ENCODE measurements around the gene IMMP2L. TPM values are rescaled to one million over a fixed set of nuclear protein-coding genes. Genes with fewer than 3 reads are reported as not detected.

IMMP2L gene
- total and polyA plus RNA-seq, 2 of the 4 experiments (the other 2 are of a cell fraction), result 5.8 to 9.3 TPM

DNA sequence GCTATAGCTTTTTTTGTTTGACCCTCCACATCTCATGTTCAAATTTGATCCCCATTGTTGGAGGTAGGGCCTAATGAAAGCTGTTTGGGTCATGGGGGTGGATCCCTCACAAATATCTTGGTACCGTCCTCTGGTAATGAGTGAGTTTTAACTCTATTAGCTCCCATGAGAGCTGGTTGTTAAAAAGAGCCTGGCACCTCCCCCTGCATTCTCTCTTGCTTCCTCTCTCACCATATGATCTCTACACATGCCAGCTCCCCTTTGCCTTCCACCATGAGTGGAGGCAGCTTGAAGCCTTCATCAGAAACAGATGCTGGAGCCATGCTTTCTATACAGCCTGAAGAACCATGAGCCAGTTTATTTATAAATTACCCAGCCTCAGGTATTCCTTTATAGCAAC, 43.0 kb upstream of the IMMP2L start:
- Histone ChIP-seq H2BK20ac (ENCODE audit: low read depth, low read length) (no peak overlapping the region), H2BK120ac (ENCODE audit: low read depth, low read length) (no peak overlapping the region), H4K91ac (ENCODE audit: insufficient read depth, low read depth, low read length) (no peak overlapping the region), H3K56ac (ENCODE audit: extremely low read depth, insufficient read depth, low read length) (no peak overlapping the region), H3K9me3 (ENCODE audit: control insufficient read depth, insufficient read depth, low read length) (no peaks in the 10 kb centered on the region), H2BK15ac (ENCODE audit: low read depth, low read length) (no peak overlapping the region), H2AFZ (replicated peaks; ENCODE audit: low read length, poor library complexity) (no peak overlapping the region), H4K8ac (ENCODE audit: low read depth in 2 of 2, low read length in 2 of 2) (no peak overlapping the region), H3K9me1 (ENCODE audit: insufficient read depth, low read length) (no peaks in the 10 kb centered on the region), H3K27ac (ENCODE audit: insufficient read depth, low read length) (no peak overlapping the region), H3K36me3 (ENCODE audit: control insufficient read depth, insufficient read depth, low read length) (no peaks in the 10 kb centered on the region), H3K23ac (ENCODE audit: low read depth, low read length) (no peak overlapping the region), H3K18ac (ENCODE audit: low read depth, low read length) (no peak overlapping the region), H3K4me2 (ENCODE audit: low read depth, low read length) (no peak overlapping the region), H3K9ac (ENCODE audit: low read depth, low read length) (no peak overlapping the region), H2AK9ac (replicated peaks; ENCODE audit: low read depth, low read length, poor library complexity) (no peak overlapping the region), H3K14ac (replicated peaks; ENCODE audit: low read depth, low read length) (no peak overlapping the region), H3K27me3 (ENCODE audit: control insufficient read depth, insufficient read depth, low read length) (no peaks in the 10 kb centered on the region), H3K4me3 (ENCODE audit: insufficient read depth, low read depth, low read length) (no peak overlapping the region), H3K4me1 (ENCODE audit: control insufficient read depth, insufficient read depth, low read length) (no peaks in the 10 kb centered on the region), H3K4ac (ENCODE audit: low read depth, low read length) (no peak overlapping the region), H2BK5ac (ENCODE audit: low read depth, low read length, poor library complexity, severe bottlenecking) (no peak overlapping the region), H4K20me1 (ENCODE audit: insufficient read depth, low read length) (no peaks in the 10 kb centered on the region), H2AK5ac (ENCODE audit: low read depth, low read length) (no peak overlapping the region), H4K5ac (ENCODE audit: low read depth, low read length) (no peak overlapping the region), H3K79me1 (ENCODE audit: low read depth in 1 of 2, low read length in 2 of 2) (no peaks in the 10 kb centered on the region)
- intact Hi-C loops (cut with micrococcal nuclease) (no loop called here), dilution Hi-C loops (cut with HindIII; ENCODE audit: low sequenced_read_pairs, unreplicated experiment) (no loop called here), in situ Hi-C loops (cut with MboI; ENCODE audit: low sequenced_read_pairs) (no loop called here)
- no peak for DNase-seq
- no peak for TF ChIP-seq CEBPB (IDR thresholded peaks at IDR 0.05; ENCODE audit: low read depth, low read length)
- no peak for TF ChIP-seq MXI1 (IDR thresholded peaks at IDR 0.05; ENCODE audit: borderline replicate concordance, low read depth, low read length)
- no peak for TF ChIP-seq SMC3 (IDR thresholded peaks at IDR 0.05; ENCODE audit: low read depth, low read length)
- TF ChIP-seq RAD21 (IDR thresholded peaks at IDR 0.05; ENCODE audit: low read length), result no peak
- no peak for TF ChIP-seq FOS (IDR thresholded peaks at IDR 0.05; ENCODE audit: low read depth, low read length)
- TF ChIP-seq RFX5 (IDR thresholded peaks at IDR 0.05; ENCODE audit: low read depth, low read length), result no peak
- TF ChIP-seq, protein P1, sequence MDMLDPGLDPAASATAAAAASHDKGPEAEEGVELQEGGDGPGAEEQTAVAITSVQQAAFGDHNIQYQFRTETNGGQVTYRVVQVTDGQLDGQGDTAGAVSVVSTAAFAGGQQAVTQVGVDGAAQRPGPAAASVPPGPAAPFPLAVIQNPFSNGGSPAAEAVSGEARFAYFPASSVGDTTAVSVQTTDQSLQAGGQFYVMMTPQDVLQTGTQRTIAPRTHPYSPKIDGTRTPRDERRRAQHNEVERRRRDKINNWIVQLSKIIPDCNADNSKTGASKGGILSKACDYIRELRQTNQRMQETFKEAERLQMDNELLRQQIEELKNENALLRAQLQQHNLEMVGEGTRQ (IDR thresholded peaks at IDR 0.05; ENCODE audit: low read depth, low read length), result no peak
- TF ChIP-seq, protein P2, sequence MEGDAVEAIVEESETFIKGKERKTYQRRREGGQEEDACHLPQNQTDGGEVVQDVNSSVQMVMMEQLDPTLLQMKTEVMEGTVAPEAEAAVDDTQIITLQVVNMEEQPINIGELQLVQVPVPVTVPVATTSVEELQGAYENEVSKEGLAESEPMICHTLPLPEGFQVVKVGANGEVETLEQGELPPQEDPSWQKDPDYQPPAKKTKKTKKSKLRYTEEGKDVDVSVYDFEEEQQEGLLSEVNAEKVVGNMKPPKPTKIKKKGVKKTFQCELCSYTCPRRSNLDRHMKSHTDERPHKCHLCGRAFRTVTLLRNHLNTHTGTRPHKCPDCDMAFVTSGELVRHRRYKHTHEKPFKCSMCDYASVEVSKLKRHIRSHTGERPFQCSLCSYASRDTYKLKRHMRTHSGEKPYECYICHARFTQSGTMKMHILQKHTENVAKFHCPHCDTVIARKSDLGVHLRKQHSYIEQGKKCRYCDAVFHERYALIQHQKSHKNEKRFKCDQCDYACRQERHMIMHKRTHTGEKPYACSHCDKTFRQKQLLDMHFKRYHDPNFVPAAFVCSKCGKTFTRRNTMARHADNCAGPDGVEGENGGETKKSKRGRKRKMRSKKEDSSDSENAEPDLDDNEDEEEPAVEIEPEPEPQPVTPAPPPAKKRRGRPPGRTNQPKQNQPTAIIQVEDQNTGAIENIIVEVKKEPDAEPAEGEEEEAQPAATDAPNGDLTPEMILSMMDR (conservative IDR thresholded peaks at IDR 0.05; ENCODE audit: low read depth, low read length), result no peak
- no peak for TF ChIP-seq POLR2A (IDR thresholded peaks at IDR 0.05; ENCODE audit: low read depth, low read length)
- TF ChIP-seq BHLHE40 (IDR thresholded peaks at IDR 0.05; ENCODE audit: low read depth, low read length), result no peak
- no peak for TF ChIP-seq MAZ (IDR thresholded peaks at IDR 0.05; ENCODE audit: borderline replicate concordance, low read depth, low read length)
- no peak for TF ChIP-seq NFE2L2 (IDR thresholded peaks at IDR 0.05; ENCODE audit: low read depth, low read length)
- ATAC-seq (ENCODE audit: low read depth), result no peak
- WGBS, 2 experiments (ENCODE audit: extremely low coverage in 2 of 2, insufficient read length in 1 of 2), result no CpG with 5 or more reads among the region's 1 CpG
- ChIA-PET CTCF (no interaction called here), POLR2A (ENCODE audit: unreplicated experiment) (no interaction called here)
- no TSS peak for BruUV-seq (replicated peaks)
